HepG2 (cell line): ENCODE data around the gene ATP2A3. TPM values are rescaled to one million over a fixed set of nuclear protein-coding genes. Genes with fewer than 3 reads are reported as not detected.

Experiments
- GATAD2A ChIP-seq: IDR thresholded peaks from 2 replicates; pipeline ENCODE4 v1.6.1; 2016
- HMG20A ChIP-seq: IDR thresholded peaks from 2 replicates; pipeline ENCODE4 v1.6.1; 2016; ENCODE audit warnings: borderline replicate concordance
- KAT7 ChIP-seq: IDR thresholded peaks from 2 replicates; pipeline ENCODE4 v1.6.1; 2018; ENCODE audit warnings: borderline replicate concordance, missing compliant biosample characterization
- KDM5B ChIP-seq: sonication (generic); formaldehyde crosslinking; IDR thresholded peaks from 2 replicates; pipeline ENCODE4 v1.4.0; 2020; ENCODE audit warnings: missing genetic modification reagents, mild to moderate bottlenecking, borderline replicate concordance
- MEIS2 ChIP-seq: sonication (generic); formaldehyde crosslinking; IDR thresholded peaks from 2 replicates; pipeline ENCODE4 v1.9.0; 2021; ENCODE audit warnings: mild to moderate bottlenecking, missing genetic modification reagents
- NONO ChIP-seq, 2 experiments: fragments of 450-650 bp in 1 of 2; sonication (generic) in 1 of 2; formaldehyde crosslinking in 1 of 2; IDR thresholded peaks in 1 of 2; conservative IDR thresholded peaks in 1 of 2; 2 replicates each; pipeline versions ENCODE4 v1.6.1 to v1.8.0; 2017 to 2022; ENCODE audit warnings: mild to moderate bottlenecking in 1 of 2, missing genetic modification reagents in 1 of 2, moderate library complexity in 1 of 2
- RBFOX2 ChIP-seq: fragments of 200-400 bp; formaldehyde crosslinking; IDR thresholded peaks from 2 replicates; pipeline ENCODE4 v1.6.1; 2017; ENCODE audit warnings: low read depth, mild to moderate bottlenecking, low read length
- SOX6 ChIP-seq, 2 experiments: fragments of 450-650 bp in 1 of 2; sonication (generic) in 1 of 2; formaldehyde crosslinking in 1 of 2; IDR thresholded peaks; 2 replicates each; pipeline versions ENCODE4 v1.4.0 to v1.6.1; 2017 to 2020; ENCODE audit warnings: antibody characterized with exemption in 1 of 2, mild to moderate bottlenecking in 1 of 2, missing genetic modification reagents in 1 of 2
- TARDBP ChIP-seq: sonication (generic); formaldehyde crosslinking; IDR thresholded peaks from 2 replicates; pipeline ENCODE4 v1.8.0; 2022; ENCODE audit warnings: mild to moderate bottlenecking, missing genetic modification reagents
- TEF ChIP-seq: sonication (generic); formaldehyde crosslinking; IDR thresholded peaks from 2 replicates; pipeline ENCODE4 v1.5.0; 2020; ENCODE audit warnings: missing genetic modification reagents
- ZNF253 ChIP-seq: sonication (generic); formaldehyde crosslinking; IDR thresholded peaks from 2 replicates; pipeline ENCODE4 v1.8.0; 2022; ENCODE audit warnings: mild to moderate bottlenecking, missing genetic modification reagents, borderline replicate concordance
- ZNF333 ChIP-seq: sonication (generic); formaldehyde crosslinking; IDR thresholded peaks from 2 replicates; pipeline ENCODE4 v1.4.0; 2020; ENCODE audit warnings: mild to moderate bottlenecking, missing genetic modification reagents, borderline replicate concordance
- ZNF556 ChIP-seq: sonication (generic); formaldehyde crosslinking; IDR thresholded peaks from 2 replicates; pipeline ENCODE4 v1.4.0; 2020; ENCODE audit warnings: mild to moderate bottlenecking, missing genetic modification reagents, borderline replicate concordance
- ZNF781 ChIP-seq: sonication (generic); formaldehyde crosslinking; IDR thresholded peaks from 2 replicates; pipeline ENCODE4 v1.5.1; 2020; ENCODE audit warnings: borderline replicate concordance, mild to moderate bottlenecking, missing genetic modification reagents; ENCODE audit errors: not compliant biosample characterization
- ZNF800 ChIP-seq: sonication (generic); formaldehyde crosslinking; IDR thresholded peaks from 2 replicates; pipeline ENCODE4 v1.4.0; 2020; ENCODE audit warnings: missing genetic modification reagents
- polyA plus RNA-seq, 8 experiments: library from polyadenylated mRNA; depleted of rRNA in 3 of 8; stranded (reverse) in 7 of 8; unstranded in 1 of 8; fragments of >200 nt; fragmentation: Illumina TruSeq in 4 of 8; extraction: Trizol in 4 of 8; gene quantifications; 2 replicates each; pipeline versions ENCODE4 v1.2.1 to v1.2.3, GENCODE V29; 2011 to 2016; ENCODE audit warnings: low read depth in 4 of 8, missing spikeins in 1 of 8, mixed read lengths in 1 of 8; ENCODE audit not compliant: insufficient read depth in 1 of 8
- total RNA-seq, 5 experiments: library from RNA; depleted of rRNA; stranded (reverse); fragments of >200 nt; fragmentation: Illumina TruSeq; extraction: Trizol; gene quantifications; 2 replicates each; pipeline ENCODE4 v1.2.3, GENCODE V29; 2016; ENCODE audit warnings: low read depth in 1 of 5
- TF ChIP-seq, protein P1 (sequence below): sonication (generic); formaldehyde crosslinking; IDR thresholded peaks from 2 replicates; pipeline ENCODE4 v1.4.0; 2020; ENCODE audit warnings: missing genetic modification reagents, mild to moderate bottlenecking, borderline replicate concordance
- TF ChIP-seq, protein P2 (sequence below): sonication (generic); formaldehyde crosslinking; IDR thresholded peaks from 2 replicates; pipeline ENCODE4 v1.5.1; 2020; ENCODE audit warnings: missing genetic modification reagents, mild to moderate bottlenecking, borderline replicate concordance
- TF ChIP-seq, protein P3 (sequence below): sonication (generic); formaldehyde crosslinking; IDR thresholded peaks from 2 replicates; pipeline ENCODE4 v1.4.0; 2020; ENCODE audit warnings: missing genetic modification reagents

ATP2A3 gene
- total and polyA plus RNA-seq, 2 of the 13 experiments (the other 11 are each of a cell fraction or from before 2014, with no cell fraction given): 0.07 TPM; not detected in 1

DNA sequence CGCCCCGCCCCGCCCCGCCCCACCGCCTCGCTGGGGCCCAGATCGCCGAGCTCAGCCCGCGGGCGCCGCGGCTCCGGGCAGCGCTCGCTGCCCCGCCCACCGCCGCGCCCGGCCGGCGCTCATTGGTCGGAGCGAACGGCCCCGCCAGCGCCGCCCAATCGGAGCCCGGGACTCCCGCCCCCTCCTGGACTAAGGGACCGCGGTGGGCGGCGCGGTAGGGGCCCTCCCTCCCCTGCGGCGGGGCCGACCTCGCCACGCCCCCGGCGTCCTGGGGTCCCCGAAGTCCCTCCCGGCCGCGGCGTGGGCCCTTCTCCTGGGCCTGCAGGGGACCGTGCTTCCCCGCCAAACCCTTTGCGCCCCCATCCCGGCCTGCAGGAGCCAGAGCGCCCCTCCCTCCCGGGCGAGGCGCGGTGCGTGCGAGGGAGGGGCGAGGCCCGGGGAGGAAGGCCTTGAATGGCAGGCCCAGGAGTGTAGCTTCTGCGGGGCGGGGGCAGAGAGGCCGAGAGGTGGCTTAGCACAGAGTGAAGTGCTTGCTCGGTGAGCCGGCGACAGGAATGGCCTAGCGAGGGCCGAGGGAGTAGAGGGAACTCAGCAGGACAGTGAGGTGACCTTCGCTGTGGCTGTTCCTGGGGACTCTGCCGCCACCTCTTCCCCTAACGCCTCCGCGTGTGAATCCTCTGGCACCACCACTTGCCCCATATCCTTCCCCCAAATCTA lies 71.1 kb downstream of the ATP2A3 start, which contains the start of gene CAMKK1 (continued):
- TF ChIP-seq TARDBP (peak; percentile 54; the same call in 1 of the 2 replicates), KAT7 (CRISPR knock-in tag) (0 out of 2 replicates have a peak, but pooled peaks have one; percentile 67), ZNF253 (CRISPR knock-in tag) (peak; percentile 55; the same call in 1 of the 2 replicates), MEIS2 (CRISPR knock-in tag) (no peak), KDM5B (CRISPR knock-in tag) (peak; percentile 71), HMG20A (CRISPR knock-in tag) (no peak), ZNF781 (peak; percentile 43), ZNF556 (CRISPR knock-in tag) (0 out of 2 replicates have a peak, but pooled peaks have one; percentile 64), NONO (IDR thresholded peaks at IDR 0.05) (no peak), NONO (CRISPR knock-in tag; conservative IDR thresholded peaks at IDR 0.05) (peak; percentile 79), SOX6 (IDR thresholded peaks at IDR 0.05) (no peak), SOX6 (CRISPR knock-in tag; IDR thresholded peaks at IDR 0.05) (peak; percentile 30; the same call in 1 of the 2 replicates), GATAD2A (CRISPR knock-in tag) (no peak), ZNF800 (CRISPR knock-in tag) (no peak), ZNF333 (no peak), RBFOX2 (peak; percentile 70; the same call in 1 of the 2 replicates), TEF (no peak)
- TF ChIP-seq, protein P1, sequence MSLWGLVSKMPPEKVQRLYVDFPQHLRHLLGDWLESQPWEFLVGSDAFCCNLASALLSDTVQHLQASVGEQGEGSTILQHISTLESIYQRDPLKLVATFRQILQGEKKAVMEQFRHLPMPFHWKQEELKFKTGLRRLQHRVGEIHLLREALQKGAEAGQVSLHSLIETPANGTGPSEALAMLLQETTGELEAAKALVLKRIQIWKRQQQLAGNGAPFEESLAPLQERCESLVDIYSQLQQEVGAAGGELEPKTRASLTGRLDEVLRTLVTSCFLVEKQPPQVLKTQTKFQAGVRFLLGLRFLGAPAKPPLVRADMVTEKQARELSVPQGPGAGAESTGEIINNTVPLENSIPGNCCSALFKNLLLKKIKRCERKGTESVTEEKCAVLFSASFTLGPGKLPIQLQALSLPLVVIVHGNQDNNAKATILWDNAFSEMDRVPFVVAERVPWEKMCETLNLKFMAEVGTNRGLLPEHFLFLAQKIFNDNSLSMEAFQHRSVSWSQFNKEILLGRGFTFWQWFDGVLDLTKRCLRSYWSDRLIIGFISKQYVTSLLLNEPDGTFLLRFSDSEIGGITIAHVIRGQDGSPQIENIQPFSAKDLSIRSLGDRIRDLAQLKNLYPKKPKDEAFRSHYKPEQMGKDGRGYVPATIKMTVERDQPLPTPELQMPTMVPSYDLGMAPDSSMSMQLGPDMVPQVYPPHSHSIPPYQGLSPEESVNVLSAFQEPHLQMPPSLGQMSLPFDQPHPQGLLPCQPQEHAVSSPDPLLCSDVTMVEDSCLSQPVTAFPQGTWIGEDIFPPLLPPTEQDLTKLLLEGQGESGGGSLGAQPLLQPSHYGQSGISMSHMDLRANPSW (CRISPR knock-in tag): no peak
- TF ChIP-seq, protein P2, sequence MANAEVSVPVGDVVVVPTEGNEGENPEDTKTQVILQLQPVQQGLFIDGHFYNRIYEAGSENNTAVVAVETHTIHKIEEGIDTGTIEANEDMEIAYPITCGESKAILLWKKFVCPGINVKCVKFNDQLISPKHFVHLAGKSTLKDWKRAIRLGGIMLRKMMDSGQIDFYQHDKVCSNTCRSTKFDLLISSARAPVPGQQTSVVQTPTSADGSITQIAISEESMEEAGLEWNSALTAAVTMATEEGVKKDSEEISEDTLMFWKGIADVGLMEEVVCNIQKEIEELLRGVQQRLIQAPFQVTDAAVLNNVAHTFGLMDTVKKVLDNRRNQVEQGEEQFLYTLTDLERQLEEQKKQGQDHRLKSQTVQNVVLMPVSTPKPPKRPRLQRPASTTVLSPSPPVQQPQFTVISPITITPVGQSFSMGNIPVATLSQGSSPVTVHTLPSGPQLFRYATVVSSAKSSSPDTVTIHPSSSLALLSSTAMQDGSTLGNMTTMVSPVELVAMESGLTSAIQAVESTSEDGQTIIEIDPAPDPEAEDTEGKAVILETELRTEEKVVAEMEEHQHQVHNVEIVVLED: peak; percentile 48; the same call in 1 of the 2 replicates
- TF ChIP-seq, protein P3, sequence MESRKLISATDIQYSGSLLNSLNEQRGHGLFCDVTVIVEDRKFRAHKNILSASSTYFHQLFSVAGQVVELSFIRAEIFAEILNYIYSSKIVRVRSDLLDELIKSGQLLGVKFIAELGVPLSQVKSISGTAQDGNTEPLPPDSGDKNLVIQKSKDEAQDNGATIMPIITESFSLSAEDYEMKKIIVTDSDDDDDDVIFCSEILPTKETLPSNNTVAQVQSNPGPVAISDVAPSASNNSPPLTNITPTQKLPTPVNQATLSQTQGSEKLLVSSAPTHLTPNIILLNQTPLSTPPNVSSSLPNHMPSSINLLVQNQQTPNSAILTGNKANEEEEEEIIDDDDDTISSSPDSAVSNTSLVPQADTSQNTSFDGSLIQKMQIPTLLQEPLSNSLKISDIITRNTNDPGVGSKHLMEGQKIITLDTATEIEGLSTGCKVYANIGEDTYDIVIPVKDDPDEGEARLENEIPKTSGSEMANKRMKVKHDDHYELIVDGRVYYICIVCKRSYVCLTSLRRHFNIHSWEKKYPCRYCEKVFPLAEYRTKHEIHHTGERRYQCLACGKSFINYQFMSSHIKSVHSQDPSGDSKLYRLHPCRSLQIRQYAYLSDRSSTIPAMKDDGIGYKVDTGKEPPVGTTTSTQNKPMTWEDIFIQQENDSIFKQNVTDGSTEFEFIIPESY (CRISPR knock-in tag): no peak
